B cell (primary cell): ENCODE results near the gene ZBTB6. TPM values are rescaled to one million over a fixed set of nuclear protein-coding genes. Genes with fewer than 3 reads are reported as not detected.

Experiments
- ATAC-seq: fragments of 200-7000 bp; cut with Tn5 transposase; one replicate; pipeline ENCODE4 v1.10.0; 2021; ENCODE audit warnings: low read depth, mild to moderate bottlenecking, moderate number of reproducible peaks, moderate library complexity
- CTCF ChIA-PET: fragments of 350-600 bp; sonication (Branson Sonifier 250); formaldehyde crosslinking; loops from one replicate; lab custom pipeline; 2021; ENCODE audit warnings: antibody characterized with exemption, inconsistent platforms; lab: Charles Lee
- POLR2A ChIA-PET: fragments of 350-600 bp; sonication (Branson Sonifier 250); formaldehyde crosslinking; loops from one replicate; lab custom pipeline; 2021; ENCODE audit warnings: antibody characterized with exemption; lab: Charles Lee
- DNase-seq: peaks from one replicate; pipeline ENCODE4 v3.0.0; 2013
- H2AFZ ChIP-seq: 2 replicates; pipeline ENCODE4 v1.6.1; 2012; ENCODE audit warnings: mild to moderate bottlenecking, low read depth, low read length; ENCODE audit not compliant: insufficient read depth, poor library complexity, severe bottlenecking
- H3K27ac ChIP-seq, 2 donors: 1 replicate in 1 of 2; 2 replicates in 1 of 2; pipeline ENCODE4 v1.5.1; 2012 to 2013; ENCODE audit warnings: low read length in 2 of 2, mild to moderate bottlenecking in 2 of 2, moderate library complexity in 1 of 2
- H3K27me3 ChIP-seq, 4 experiments: fragments of 200-600 bp in 1 of 4; sonication (generic) in 1 of 4; replicated peaks in 1 of 4; 1 replicate in 2 of 4; 2 replicates in 2 of 4; pipeline versions ENCODE4 v1.6.1 to v1.7.0; 2013 to 2016; ENCODE audit warnings: low read length in 3 of 4, mild to moderate bottlenecking in 2 of 4, mixed read lengths in 1 of 4, moderate library complexity in 1 of 4; ENCODE audit not compliant: insufficient read depth in 4 of 4, control insufficient read depth in 3 of 4; ENCODE audit errors: control extremely low read depth in 1 of 4
- H3K36me3 ChIP-seq, 2 experiments: replicated peaks in 1 of 2; 1 replicate in 1 of 2; 2 replicates in 1 of 2; pipeline versions ENCODE4 v1.6.1 to v1.7.1; 2013; ENCODE audit warnings: low read length in 1 of 2; ENCODE audit not compliant: insufficient read depth in 2 of 2, control insufficient read depth in 1 of 2; ENCODE audit errors: control extremely low read depth in 1 of 2, extremely low read depth in 1 of 2
- H3K4me1 ChIP-seq, 2 donors: fragments of 200-600 bp in 1 of 2; sonication (generic) in 1 of 2; 1 replicate in 1 of 2; 2 replicates in 1 of 2; pipeline versions ENCODE4 v1.5.1 to v1.6.1; 2013 to 2017; ENCODE audit warnings: low read length in 2 of 2; ENCODE audit not compliant: control insufficient read depth in 2 of 2, insufficient read depth in 2 of 2
- H3K4me2 ChIP-seq: replicated peaks from 2 replicates; pipeline ENCODE3; 2012; ENCODE audit warnings: mild to moderate bottlenecking, low read depth, low read length; ENCODE audit not compliant: poor library complexity, severe bottlenecking
- H3K4me3 ChIP-seq, 5 experiments: fragments of 200-600 bp in 1 of 5; sonication (generic) in 1 of 5; 1 replicate in 3 of 5; 2 replicates in 2 of 5; pipeline versions ENCODE4 v1.5.1 to v1.7.0; 2011 to 2016; ENCODE audit warnings: low read length in 4 of 5, mild to moderate bottlenecking in 4 of 5, low read depth in 2 of 5, control low read depth in 1 of 5, moderate library complexity in 1 of 5; ENCODE audit not compliant: insufficient read depth in 1 of 5; ENCODE audit errors: control extremely low read depth in 1 of 5, extremely low read depth in 1 of 5
- H3K79me2 ChIP-seq: fragments of 200-600 bp; sonication (generic); one replicate; pipeline ENCODE4 v1.6.0; 2016; ENCODE audit warnings: low read length; ENCODE audit not compliant: control insufficient read depth, insufficient read depth
- H3K9ac ChIP-seq: fragments of 200-600 bp; sonication (generic); 2 replicates; pipeline ENCODE4 v1.6.1; 2017; ENCODE audit warnings: mild to moderate bottlenecking, low read length, moderate library complexity
- H3K9me3 ChIP-seq, 3 donors: one replicate each; pipeline versions ENCODE4 v1.6.1 to v1.7.1; 2013; ENCODE audit warnings: low read length in 2 of 3; ENCODE audit not compliant: control insufficient read depth in 2 of 3, insufficient read depth in 1 of 3; ENCODE audit errors: control extremely low read depth in 1 of 3
- H4K20me1 ChIP-seq: 2 replicates; pipeline ENCODE4 v1.6.0; 2012; ENCODE audit warnings: mild to moderate bottlenecking, low read length; ENCODE audit not compliant: insufficient read depth, control insufficient read depth, poor library complexity, severe bottlenecking
- H3K27ac Mint-ChIP-seq: one replicate; pipeline ENCODE4 v1.8.0; 2021; ENCODE audit warnings: mixed read lengths
- H3K27me3 Mint-ChIP-seq: one replicate; pipeline ENCODE4 v1.8.0; 2021; ENCODE audit warnings: mixed read lengths
- H3K4me1 Mint-ChIP-seq: one replicate; pipeline ENCODE4 v1.8.0; 2021; ENCODE audit warnings: mixed read lengths
- H3K4me3 Mint-ChIP-seq: one replicate; pipeline ENCODE4 v1.8.0; 2021; ENCODE audit warnings: mixed read lengths
- H3K9me3 Mint-ChIP-seq: one replicate; pipeline ENCODE4 v1.8.0; 2022; ENCODE audit warnings: mixed read lengths; ENCODE audit not compliant: insufficient read depth
- EZH2 ChIP-seq: IDR thresholded peaks from 2 replicates; pipeline ENCODE4 v1.6.1; 2012; ENCODE audit warnings: borderline replicate concordance, low read depth, mild to moderate bottlenecking, moderate library complexity, low read length; ENCODE audit not compliant: insufficient read depth, poor library complexity, severe bottlenecking
- WGBS: methylation state at CpG from one replicate; pipeline ENCODE4 v1.1.5; 2013; ENCODE audit warnings: missing lambda C conversion rate; ENCODE audit not compliant: insufficient coverage; 5-methylcytosine and 5-hydroxymethylcytosine counted together
- intact Hi-C: fragments of 100-400 bp; cut with micrococcal nuclease; formaldehyde crosslinking; loops from one replicate; pipeline ENCODE4 v1.10.0; 2022
- polyA plus RNA-seq: library from polyadenylated mRNA; depleted of rRNA; stranded (reverse); fragments of >200 nt; gene quantifications from 2 replicates; pipeline ENCODE4 v1.2.3, GENCODE V29; 2012
- total RNA-seq, 2 donors: library from RNA; stranded (reverse); fragments of 120-200 nt in 1 of 2; gene quantifications; 1 replicate in 1 of 2; 2 replicates in 1 of 2; pipeline versions ENCODE4 v1.2.3 to v1.2.4, GENCODE V29; 2013 to 2022
- TF ChIP-seq, protein P1 (sequence below): fragments of 200-600 bp; IDR thresholded peaks from one replicate; pipeline ENCODE4 v1.8.0; 2022; ENCODE audit warnings: antibody characterized with exemption, mild to moderate bottlenecking

Gene ZBTB6
- total and polyA plus RNA-seq, 2 donors (not counting 1 experiment from before 2014, with no cell fraction given) = 1.3 to 19.9 TPM

DNA sequence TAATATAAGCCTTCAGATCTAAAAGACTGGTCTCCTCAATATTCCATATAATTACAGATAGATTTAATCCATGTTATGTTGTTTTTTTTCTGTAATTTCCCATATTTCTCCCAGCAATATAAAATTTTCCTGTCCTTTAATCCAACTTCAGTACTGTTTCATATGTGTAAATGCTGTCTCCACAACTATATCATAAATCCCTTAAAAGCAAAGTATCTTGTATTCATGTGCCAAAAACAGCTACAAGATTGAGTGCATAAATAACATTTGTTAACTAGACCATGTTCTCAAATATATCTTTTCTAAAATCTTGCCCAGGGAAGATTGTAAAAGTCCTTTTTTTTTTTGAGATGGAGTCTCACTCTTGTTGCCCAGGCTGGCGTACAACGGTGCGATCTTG is 49.7 kb downstream of the ZBTB6 start:
- no peak overlapping the region for H3K4me3 Mint-ChIP-seq
- Histone ChIP-seq H3K9me3 (no peaks in the 10 kb centered on the region), H3K4me2 (no peak overlapping the region), H3K36me3 (peaks cover 10 to 21% of the 10 kb centered on the region in 2 experiments), H2AFZ (no peak overlapping the region), H3K4me3 (no peak overlapping the region), H3K27ac (no peak overlapping the region), H4K20me1 (no peaks in the 10 kb centered on the region), H3K79me2 (no peaks in the 10 kb centered on the region), H3K27me3 (no peaks in the 10 kb centered on the region), H3K9ac (no peak overlapping the region), H3K4me1 (no peaks in the 10 kb centered on the region)
- no peak overlapping the region for H3K27ac Mint-ChIP-seq
- intact Hi-C loops = no loop called here
- no peaks in the 10 kb centered on the region for H3K9me3 Mint-ChIP-seq
- H3K27me3 Mint-ChIP-seq = no peaks in the 10 kb centered on the region
- WGBS = no CpG with 5 or more reads among the region's 3 CpGs
- ChIA-PET POLR2A (no interaction called here), CTCF (no interaction called here)
- no peaks in the 10 kb centered on the region for H3K4me1 Mint-ChIP-seq
- TF ChIP-seq, protein P1, sequence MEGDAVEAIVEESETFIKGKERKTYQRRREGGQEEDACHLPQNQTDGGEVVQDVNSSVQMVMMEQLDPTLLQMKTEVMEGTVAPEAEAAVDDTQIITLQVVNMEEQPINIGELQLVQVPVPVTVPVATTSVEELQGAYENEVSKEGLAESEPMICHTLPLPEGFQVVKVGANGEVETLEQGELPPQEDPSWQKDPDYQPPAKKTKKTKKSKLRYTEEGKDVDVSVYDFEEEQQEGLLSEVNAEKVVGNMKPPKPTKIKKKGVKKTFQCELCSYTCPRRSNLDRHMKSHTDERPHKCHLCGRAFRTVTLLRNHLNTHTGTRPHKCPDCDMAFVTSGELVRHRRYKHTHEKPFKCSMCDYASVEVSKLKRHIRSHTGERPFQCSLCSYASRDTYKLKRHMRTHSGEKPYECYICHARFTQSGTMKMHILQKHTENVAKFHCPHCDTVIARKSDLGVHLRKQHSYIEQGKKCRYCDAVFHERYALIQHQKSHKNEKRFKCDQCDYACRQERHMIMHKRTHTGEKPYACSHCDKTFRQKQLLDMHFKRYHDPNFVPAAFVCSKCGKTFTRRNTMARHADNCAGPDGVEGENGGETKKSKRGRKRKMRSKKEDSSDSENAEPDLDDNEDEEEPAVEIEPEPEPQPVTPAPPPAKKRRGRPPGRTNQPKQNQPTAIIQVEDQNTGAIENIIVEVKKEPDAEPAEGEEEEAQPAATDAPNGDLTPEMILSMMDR = no peak
- no peak for TF ChIP-seq EZH2
- DNase-seq = no peak
- no peak for ATAC-seq

DNA sequence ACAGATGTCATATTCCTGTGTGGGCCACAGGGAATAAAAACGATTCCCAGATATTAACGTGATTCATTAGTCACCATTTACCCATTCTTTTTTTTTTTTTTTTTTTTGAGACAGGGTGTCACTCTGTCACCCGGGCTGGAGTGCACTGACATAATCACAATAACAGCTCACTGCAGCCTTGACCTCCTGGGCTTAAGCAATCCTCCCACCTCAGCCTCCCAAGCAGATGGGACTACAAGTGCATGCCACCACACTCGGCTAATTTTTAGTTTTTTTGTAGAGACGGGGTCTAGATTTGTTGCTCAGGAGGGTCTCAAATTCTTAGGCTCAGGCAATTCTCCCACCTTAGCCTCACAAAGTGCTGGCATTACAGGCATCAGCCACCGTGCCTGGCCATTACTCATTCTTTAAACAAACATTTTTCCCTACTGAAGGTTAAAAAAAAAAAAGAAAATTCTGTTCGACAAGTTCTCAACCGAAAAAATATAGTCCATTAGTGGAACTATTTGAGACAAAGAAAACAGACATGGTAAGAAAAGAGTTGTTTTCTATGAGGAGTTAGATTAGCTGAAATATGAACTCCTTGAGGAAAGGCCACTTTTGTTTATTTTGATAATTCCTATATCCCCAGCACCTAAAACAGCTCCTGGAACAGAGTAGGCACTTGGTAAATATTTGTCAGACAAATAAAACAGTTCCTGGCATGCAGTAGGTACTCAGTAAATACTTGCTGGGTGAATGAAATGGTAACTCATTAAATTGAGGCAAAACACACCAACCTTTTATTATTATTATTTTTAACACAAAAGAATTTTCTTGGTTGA is 52.6 kb downstream of the ZBTB6 start:
- ChIA-PET CTCF (interaction anchor here (0.9 to 1.7 kb wide), 2 partner anchors 290 to 525 kb away, joined by 4 read pairs; no protein-coding TSS in a partner anchor), POLR2A (no interaction called here)
- Mint-ChIP-seq H3K27ac (no peak overlapping the region), H3K4me3 (no peak overlapping the region), H3K4me1 (no peaks in the 10 kb centered on the region), H3K9me3 (no peaks in the 10 kb centered on the region), H3K27me3 (no peaks in the 10 kb centered on the region)
- H3K27ac ChIP-seq = no peak overlapping the region
- no peak overlapping the region for H3K9ac ChIP-seq
- H3K9me3 ChIP-seq = no peaks in the 10 kb centered on the region
- H3K4me3 ChIP-seq = no peak overlapping the region
- H2AFZ ChIP-seq = no peak overlapping the region
- no peaks in the 10 kb centered on the region for H3K79me2 ChIP-seq
- peaks cover 16 to 44% of the 10 kb centered on the region in 2 experiments for H3K36me3 ChIP-seq
- H3K27me3 ChIP-seq = no peaks in the 10 kb centered on the region
- TF ChIP-seq, protein P1 = no peak
- TF ChIP-seq EZH2 = no peak
- no peaks in the 10 kb centered on the region for H3K4me1 ChIP-seq
- no peak overlapping the region for H3K4me2 ChIP-seq
- no peaks in the 10 kb centered on the region for H4K20me1 ChIP-seq
- no peak for DNase-seq
- 100% methylated on average over 2 of the region's 8 CpGs for WGBS
- ATAC-seq = no peak
- intact Hi-C loops = no loop called here
